Measurements from ENCODE around the gene OR6B1.

GRCh38 chr7:144004703-144005102 is 4.6 kb downstream of the OR6B1 start:
- TF ChIP-seq CTCF (IDR thresholded peaks at IDR 0.05) = no peak
- TF ChIP-seq ZFX (IDR thresholded peaks at IDR 0.05; ENCODE audit: borderline replicate concordance) = no peak

Data from 22Rv1 (cell line).